OCI-LY7 (cell line): Measurements from ENCODE around the gene CCDC186.

Experiments
- CTCF ChIP-seq: fragments of 200-600 bp; sonication (generic); conservative IDR thresholded peaks from 2 replicates; pipeline ENCODE4 v1.5.1; 2014; ENCODE audit warnings: mild to moderate bottlenecking, antibody characterized with exemption, low read length, moderate library complexity, mixed read lengths
- EZH2phosphoT487 ChIP-seq: fragments of 200-600 bp; sonication (generic); IDR thresholded peaks from 2 replicates; pipeline ENCODE4 v1.6.1; 2018; ENCODE audit warnings: low read depth, borderline replicate concordance, mild to moderate bottlenecking, mixed run types, antibody characterized with exemption, low read length, moderate library complexity, mixed read lengths

- TF ChIP-seq CTCF (peak; percentile 71), EZH2phosphoT487 (no peak)
Measured at GRCh38 chr10:114110174-114110972, 63.6 kb downstream of the CCDC186 start.
